Measurements from ENCODE around the gene BID. TPM values are rescaled to one million over a fixed set of nuclear protein-coding genes. Genes with fewer than 3 reads are reported as not detected.

Gene BID
- total RNA-seq, 1 experiment from 2014 or later, result 56.2 TPM

DNA sequence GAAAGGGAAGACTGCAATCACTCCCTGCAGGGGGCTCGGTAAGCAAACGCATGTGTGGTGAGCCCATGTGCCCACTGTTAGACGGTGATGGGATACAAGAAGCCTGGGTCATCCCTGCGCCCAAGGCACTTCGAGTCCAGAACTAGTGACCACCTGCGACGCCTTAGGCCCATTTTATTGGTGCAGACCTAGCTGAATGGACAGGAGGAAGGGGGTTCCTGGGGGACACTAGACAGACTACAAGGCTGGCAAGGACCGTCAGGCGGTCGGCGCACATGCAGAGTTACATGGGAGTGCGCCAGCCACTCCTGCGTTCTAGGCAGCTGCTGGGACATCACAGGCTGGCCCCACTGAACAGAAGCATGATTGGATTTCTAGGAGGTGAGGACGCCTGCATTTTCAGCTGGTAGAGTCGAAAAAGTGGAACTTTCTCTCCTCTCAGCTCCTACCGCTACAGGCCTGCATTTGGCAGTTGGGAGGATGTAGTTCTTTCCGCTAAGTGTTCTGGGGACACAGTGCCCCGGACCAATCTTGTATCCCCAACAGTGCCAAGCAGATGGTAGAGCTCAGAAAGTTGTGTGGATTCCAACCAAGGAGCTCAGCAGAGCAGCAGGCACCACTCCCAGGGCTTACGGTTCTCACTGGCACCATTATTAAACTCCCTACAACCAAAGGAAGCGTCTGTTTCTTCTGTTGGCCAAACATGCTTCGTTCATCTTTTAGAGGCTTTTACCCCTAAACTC lies 35.7 kb downstream of the BID start:
- DNase-seq (ENCODE audit: low spot score), result no peak

DNA sequence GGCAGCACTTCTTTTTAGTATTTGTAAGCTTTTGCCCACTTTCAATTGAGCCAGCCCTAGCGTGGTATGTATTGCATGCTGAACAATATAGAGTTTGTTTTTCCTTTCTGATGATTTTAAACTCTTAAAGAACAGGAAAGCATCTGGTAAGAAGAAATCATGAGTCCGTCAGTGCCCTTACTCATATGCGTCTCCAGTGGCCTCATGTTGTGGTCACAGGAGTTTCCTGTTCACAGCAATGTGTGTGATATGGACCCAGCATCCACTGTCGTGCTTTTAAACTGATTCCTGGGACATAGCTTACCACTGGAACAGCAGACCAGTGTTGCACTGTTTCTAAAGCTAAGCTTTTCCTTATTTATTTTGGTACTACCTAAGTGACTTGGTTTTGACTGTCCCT lies 40.1 kb downstream of the BID start:
- DNase-seq (ENCODE audit: low spot score), result no peak

DNA sequence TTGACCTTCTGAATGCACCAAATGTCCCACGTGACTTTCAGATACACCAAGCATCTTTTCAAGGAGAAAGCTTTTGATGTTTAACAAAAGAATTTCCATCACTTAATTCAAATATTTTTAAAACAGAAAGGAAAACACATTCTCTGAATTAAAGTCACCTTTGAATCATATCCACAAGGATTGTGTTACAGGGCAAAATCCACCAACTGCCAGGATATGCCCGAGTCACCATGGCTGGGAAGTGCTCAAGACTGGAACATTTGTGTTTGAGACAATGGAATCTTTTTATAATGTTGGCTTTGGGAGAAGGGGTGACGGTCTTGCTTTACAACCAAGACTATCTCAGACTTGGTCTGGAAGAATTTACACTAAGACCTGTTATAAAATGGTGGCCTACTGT lies 40.8 kb downstream of the BID start:
- no peak for DNase-seq (ENCODE audit: low spot score)

DNA sequence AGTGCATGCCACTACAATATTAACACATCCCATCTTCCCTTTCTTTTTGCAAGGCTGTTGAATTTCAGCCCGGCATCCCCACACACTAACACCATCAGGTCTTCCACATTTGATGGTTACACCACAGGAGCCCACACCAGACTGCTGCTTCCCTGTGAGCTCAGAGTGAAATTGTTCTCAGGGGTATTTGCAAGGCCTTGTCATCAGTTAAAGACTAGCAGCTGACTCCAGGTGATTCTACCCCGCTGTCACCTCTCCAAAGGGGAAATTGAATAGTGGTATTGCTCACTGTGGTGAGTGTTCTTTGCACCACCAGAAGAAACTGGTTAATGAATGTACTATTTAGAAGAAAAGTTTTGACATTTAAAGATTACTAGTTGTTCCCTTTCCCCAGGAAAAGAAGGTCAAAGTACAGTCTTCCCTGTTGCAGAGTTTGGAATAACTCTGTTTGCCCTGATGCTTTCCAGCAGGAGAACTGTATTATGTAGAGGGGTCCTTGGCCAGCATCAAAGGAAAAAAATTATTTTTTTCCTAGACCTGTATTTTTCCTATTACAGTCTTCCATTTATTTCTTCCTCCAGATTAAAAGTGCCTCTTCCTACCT lies 41.9 kb downstream of the BID start:
- DNase-seq (ENCODE audit: low spot score), result no peak

DNA sequence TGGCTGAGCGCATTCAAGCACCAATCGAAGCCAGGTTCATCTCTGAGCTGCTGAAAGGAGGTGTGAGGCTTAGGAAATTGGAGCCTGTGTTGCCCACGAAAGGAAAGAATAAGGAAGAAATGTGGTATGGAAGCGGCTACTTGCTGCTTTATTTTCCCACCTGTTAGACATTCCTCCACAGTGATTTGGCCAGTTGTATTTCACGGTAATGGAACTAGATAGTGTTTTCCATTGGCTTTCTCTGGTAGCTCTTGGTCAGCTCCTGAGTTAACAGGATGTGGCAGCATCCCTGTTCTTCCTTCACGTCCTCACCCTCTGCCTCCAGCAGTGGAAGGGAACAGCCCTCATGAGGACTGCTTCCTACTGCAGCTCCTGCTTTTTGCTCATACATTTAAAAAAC lies 44.7 kb downstream of the BID start:
- DNase-seq (ENCODE audit: low spot score), result no peak

DNA sequence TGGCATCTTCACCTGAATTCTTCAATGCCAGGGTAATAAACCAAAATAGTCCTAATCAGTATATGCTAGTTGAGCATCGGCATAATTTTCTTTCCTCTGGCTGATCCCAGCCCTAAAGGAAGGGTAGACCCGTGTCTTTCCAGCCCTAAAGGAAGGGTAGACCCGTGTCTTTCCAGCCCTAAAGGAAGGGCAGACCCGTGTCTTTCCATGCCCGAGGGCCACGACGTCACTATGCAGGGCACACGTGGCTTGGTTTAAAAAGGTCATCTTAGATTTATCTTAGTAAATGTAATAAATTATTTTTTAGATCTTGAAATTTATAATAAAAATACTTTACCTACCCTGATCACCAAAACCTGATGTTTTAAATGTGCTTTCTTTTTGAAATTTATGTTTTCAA lies 45.5 kb downstream of the BID start:
- DNase-seq (ENCODE audit: low spot score), result no peak

DNA sequence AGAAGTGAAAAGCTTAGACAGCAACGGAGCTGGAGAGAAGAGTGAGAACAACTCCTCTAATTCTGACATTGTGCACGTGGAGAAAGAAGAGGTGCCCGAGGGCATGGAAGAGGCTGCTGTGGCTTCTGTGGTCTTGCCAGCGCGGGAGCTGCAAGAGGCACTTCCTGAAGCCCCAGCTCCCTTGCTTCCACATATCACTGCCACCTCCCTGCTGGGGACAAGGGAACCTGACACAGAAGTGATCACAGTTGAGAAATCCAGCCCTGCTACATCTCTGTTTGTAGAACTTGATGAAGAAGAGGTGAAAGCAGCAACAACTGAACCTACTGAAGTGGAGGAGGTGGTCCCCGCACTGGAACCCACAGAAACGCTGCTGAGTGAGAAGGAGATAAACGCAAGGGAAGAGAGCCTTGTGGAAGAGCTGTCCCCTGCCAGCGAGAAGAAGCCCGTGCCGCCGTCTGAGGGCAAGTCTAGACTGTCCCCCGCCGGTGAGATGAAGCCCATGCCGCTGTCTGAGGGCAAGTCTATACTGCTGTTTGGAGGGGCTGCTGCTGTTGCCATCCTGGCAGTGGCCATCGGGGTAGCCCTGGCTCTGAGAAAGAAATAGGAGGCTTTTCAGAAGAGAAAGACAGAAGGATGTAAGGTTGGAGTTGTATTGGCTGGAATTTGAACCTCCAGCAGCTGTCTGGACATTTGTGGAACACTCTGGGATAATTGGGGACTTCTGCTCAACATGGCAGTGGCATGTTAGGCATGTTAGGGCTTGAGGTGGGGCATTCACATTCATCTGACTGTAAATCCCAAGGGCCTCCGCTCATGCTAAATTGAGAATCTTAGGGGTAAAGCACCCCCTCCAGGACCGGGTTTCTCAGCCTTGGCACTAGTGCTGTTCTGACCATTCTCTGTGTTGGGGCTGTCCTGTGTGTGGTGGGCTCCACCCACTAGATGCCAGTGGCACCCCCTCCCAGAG lies 47.1 kb downstream of the BID start:
- no peak for DNase-seq (ENCODE audit: low spot score)

DNA sequence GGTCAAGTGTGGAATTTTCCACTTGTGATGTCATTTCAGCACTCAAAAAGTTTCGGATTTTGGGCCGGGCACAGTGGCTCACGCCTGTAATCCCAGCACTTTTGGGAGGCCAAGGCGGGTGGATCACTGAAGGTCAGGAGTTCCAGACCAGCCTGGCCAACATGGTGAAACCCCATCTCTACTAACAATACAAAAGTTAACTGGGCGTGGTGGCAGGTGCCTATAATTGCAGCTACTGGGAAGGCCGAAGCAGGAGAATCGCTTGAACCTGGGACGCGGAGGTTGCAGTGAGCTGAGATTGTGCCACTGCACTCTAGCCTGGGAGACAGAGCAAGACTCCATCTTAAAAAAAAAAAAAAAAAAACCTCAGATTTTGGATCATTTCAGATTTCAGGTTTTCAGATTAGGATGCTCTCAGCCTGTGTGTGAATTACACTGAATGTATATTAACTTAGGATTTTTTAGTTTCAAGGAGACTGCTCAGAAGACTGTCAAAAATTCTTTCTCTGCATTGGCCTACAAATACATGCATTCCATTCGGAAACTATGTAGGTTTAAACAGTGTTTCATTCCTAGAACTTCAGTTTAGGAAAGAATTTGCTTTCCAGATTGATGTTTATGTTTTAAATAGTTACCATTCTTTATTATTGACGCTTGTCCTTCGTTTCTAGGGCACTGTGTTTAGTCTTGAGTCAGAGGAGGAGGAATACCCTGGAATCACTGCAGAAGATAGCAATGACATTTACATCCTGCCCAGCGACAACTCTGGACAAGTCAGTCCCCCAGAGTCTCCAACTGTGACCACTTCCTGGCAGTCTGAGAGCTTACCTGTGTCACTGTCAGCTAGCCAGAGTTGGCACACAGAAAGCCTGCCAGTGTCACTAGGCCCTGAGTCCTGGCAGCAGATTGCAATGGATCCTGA lies 48.0 kb downstream of the BID start:
- peak; percentile 10 for DNase-seq (ENCODE audit: low spot score)

DNA sequence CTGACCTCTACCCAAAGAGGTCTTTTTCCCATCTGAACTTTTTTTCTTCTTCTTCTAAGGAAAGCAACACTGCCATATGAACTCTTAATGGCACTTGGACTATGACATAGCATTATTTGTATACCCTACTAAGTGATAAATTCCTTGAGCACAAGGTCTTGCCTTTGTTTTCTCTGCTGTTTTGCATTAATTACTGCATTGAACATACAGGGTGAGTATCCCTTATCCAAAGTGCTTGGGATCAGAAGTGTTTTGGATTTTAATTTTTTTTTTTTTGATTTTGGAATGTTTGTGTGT lies 48.8 kb downstream of the BID start:
- no peak for DNase-seq (ENCODE audit: low spot score)

DNA sequence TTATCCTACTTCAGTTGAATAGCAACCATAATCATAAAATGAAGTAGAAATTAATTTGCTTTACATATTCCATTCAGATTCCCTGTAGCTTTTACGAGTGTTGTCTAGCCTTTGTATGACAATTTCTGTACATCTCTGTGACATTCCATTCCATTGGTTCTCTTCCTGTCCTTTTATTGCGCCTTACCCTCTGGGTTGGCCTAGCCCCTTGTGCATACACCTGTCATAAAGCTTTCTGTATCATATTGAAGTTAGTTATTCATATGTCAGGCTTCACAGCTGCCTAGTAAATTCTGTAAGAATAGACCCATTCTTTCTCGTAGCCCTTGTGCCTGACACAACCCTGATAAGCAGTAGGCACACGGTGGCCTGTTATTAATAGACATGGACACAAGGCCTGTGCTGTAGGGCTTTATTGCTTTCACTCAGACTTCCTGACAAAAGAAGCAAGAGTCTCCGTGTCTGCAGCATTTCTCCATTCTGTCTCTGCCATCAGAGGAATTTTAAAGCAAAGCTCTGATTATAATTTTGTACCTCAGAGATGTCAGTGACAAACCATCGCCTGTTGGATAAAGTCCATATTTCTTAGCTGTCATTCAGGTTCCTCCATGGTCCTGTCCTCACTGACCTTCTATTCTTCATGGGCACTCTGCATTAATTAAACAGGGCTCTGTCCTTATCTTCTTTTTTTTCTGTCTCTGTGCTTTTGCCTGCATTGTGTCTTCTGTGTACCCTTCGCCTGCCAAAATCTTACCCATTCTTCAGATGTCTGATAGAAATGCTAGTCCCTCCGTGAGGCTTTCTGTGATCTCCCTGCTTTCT lies 49.4 kb downstream of the BID start:
- no peak for DNase-seq (ENCODE audit: low spot score)

DNA sequence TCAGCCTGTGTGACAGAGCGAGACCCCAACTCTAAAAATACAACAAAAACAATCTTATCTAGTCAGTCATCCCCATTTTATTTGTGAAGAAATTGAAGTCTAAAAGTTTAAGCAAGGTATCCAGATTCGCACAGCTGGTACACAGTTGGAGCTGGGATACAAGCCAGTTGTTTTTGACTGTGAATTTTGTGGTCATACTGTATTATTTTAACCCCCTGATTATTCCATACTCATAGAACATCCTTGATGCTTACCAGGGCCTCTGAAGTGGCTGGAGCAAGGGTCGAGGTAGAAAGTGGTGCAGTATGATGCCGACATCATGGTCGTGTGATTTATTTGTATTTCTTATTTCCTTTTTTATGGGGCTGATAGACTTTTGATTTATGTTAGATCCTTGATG lies 50.0 kb downstream of the BID start:
- no peak for DNase-seq (ENCODE audit: low spot score)

DNA sequence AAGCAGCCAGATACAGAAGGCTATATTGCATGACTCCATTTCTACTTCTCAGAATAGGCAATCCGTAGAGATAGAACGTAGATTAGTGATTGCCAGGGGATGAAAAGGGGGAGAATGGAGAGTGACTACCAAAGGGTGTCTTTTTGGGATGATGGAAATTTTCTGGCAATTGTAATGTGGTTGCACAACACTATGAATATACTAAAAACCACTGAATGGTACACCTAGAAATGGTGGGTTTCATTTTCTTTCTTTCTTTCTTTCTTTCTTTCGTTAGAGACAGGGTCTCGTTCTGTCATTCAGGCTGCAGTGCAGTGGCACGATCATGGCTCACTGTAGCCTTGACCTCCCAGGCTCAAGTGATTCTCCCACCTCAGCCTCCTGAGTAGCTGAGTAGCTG lies 54.4 kb downstream of the BID start:
- DNase-seq (ENCODE audit: low spot score), result no peak

DNA sequence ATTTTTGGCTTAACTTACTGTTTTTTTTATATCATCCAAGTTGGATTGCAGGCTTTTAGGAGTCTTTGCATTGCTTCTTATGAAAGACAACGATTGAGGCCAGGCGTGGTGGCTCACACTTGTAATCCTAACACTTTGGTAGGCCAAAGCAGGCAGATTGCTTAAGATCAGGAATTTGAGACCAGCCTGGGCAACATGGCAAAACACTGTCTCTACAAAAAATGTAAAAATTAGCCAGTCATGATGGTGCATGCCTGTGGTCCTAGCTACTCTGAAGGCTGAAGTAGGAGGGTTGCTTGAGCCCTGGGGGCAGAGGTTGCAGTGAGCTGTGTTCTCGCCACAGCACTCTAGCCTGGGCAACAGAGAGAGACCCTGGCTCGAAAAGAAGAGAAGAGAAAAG lies 56.6 kb downstream of the BID start:
- no peak for DNase-seq (ENCODE audit: low spot score)

DNA sequence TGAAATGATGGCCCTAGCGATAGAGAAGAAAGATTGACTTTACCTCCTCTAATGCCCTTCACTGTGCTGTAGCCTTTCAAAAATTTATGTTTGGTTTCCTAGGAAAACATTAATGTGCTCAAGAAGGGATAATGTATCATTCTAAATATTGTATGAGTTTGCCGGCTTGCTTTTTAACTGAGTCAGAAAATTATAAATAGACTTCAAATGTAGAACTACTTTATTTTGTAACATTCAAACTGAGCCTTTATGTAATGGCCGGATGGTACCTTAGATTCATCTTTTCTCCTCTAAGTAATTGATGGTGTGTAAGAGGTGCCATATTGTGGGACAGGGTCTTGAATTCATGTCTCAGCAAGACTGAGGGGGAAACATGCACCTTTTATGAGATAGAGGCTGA lies 57.7 kb downstream of the BID start:
- no peak for DNase-seq (ENCODE audit: low spot score)

DNA sequence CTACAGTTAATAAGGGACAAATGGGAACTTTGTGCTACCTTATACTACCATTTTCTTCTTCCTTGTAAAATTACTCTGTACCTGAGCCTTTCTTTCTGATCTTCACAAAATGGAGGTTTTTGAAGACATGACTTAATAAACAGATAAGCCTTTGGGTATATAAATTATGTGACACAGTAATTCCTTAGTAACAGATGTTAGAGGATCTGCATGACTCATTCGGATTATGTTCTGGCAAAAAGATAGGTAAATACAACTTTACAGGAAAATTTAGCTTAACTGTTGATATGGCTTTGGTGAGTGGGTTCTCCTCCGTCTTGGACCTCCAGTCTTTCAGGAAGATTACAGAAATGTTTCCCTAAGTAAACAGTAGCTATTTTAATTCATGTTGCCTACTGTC lies 61.8 kb downstream of the BID start:
- DNase-seq (ENCODE audit: low spot score), result no peak

DNA sequence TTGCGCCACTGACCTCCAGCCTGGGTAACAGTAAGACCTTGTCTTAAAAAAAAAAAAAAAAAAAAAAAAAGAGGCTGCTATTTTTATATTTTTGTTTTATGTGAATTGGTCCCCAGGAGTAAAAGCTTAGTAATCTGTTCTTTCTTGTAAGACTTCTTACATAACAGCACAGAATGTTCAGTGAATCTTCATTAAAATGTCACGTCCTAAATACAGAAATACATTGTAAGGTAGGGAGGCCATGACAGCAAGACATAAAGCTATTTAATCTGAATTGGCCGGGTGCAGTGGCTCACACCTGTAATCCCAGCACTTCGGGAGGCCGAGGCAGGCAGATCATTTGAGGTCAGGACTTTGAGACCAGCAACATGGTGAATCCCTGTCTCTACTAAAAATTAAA lies 64.2 kb downstream of the BID start:
- DNase-seq (ENCODE audit: low spot score), result no peak

DNA sequence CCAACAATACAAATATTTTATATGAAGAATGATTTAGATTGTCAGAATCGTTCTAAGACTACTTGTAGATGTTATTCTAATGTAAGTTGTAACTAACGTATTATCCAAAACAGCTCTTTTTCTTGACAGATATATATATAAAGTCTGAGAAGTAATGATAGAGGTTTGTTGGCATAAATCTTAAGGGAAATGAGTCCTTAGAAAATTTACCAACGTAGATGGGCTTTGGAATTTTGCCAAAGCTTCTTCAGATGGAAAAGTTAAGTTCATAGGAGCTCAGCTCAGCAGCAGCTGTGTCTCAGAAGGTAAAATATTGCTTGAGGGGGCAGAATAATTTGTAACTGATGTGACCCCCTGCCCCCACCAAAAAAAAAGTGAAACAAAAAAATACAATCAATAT lies 66.7 kb downstream of the BID start:
- no peak for DNase-seq (ENCODE audit: low spot score)

DNA sequence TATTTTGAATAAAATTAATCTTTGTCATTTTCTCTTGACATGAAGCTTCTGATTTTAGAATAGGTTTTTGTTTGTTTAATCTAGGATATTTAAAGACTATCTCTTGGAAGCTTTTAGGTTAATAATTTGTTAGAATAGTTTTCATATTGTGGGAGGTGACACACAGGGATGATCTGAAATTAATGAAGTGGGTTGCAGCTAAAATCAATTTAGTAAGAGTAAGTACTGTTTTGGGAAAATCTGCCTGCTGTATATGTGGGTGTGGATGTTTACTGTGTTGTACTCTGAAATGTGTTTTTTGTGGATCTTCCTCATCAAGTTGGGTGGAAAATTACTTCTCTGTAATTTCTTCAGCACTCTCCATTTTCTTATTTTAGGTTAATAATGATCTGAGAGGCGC lies 67.3 kb downstream of the BID start:
- no peak for DNase-seq (ENCODE audit: low spot score)

DNA sequence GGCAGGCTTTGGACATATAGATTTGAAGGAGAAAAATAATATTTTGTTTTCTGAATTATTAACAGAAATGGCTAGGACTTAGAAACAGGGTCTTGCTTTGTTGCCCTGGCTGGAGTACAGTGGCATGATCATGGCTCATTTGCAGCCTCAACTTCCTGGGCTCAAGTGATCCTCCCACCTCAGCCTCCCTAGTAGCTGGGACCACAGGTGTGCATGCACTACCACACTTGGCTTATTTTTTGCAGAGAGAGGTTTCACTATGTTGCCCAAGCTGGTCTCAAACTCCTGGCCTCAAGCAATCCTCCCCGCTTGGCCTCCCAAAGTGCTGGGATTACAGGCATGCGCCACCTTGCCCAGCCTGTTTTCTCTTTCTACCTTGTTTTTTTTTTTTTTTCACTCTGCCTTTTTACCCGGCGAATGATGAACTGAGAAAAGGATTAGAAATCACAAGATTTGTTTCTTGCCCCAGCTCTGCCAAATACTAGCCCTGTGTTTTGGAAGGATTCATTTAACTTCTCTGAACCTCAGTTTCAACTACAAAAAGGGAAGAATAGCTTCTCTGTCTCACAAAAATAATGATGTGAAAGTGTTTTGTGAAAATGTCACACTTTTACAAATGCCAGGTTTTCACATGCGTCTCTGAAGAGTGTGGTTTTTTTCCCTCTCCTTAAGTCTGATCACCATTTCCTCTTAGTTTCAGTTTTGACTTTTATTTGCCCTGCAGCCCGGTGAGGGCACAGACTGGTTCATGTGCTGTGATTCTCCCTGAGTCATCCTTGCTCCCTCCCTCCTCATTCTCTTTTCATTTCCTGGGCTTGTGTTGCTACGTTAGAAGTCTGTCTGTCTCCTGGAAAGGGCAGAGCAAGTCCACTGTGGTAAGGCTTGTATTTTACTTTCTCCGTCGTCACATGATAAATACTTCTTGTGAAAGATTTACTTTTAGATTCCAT lies 68.0 kb downstream of the BID start:
- peak; percentile 96 for DNase-seq (ENCODE audit: low spot score)

DNA sequence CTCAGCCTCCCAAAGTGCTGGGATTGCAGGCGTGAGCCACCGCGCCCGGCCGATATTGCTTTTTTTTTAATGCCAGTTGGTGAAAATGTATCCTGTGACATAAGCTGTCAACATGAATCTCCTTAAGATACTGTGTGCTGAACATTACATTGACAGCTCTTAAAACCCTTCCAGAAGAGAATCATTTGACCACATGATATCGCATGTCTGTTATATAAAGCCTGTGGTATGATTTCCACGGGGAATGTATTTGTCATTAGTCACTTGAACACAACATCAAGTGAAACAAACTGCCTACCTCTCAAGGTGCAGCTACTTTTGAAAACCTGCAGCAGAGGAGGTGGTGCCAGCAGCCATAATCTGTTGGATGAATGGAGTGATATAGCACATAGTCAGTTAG lies 68.7 kb downstream of the BID start:
- DNase-seq (ENCODE audit: low spot score), result no peak

All from H4 (cell line).